Small intestine (tissue), 7 donors: ENCODE data around the gene UACA. TPM values are rescaled to one million over a fixed set of nuclear protein-coding genes. Genes with fewer than 3 reads are reported as not detected.
A peak's percentile ranks its signal among the peaks of the same experiment; 100 is the strongest.
"Not testable (repeated sequence)": the region's sequence is repeated elsewhere in the genome, so short reads cannot be mapped to it uniquely, and the experiment has no call there.

Source experiments
- DNase-seq, 2 donors: peaks; one replicate each; pipeline versions ENCODE4 v3.0.0 to v3.0.0-alpha.2; 2013
- FAIRE-seq: peaks from 2 replicates; lab custom pipeline; 2012; peaks lifted over from hg19 to GRCh38; lab: Jason Lieb, UNC
- H3K27ac ChIP-seq, 3 donors: one replicate each; pipeline ENCODE4 v1.5.1; 2013; ENCODE audit warnings: low read length in 2 of 3, mild to moderate bottlenecking in 2 of 3, control low read depth in 1 of 3, inconsistent platforms in 1 of 3, low read depth in 1 of 3, moderate library complexity in 1 of 3
- H3K27me3 ChIP-seq, 3 donors: one replicate each; pipeline ENCODE4 v1.6.1; 2013; ENCODE audit warnings: low read length in 3 of 3, inconsistent platforms in 1 of 3; ENCODE audit not compliant: control insufficient read depth in 3 of 3, insufficient read depth in 3 of 3
- H3K36me3 ChIP-seq, 3 donors: one replicate each; pipeline ENCODE4 v1.6.1; 2013; ENCODE audit warnings: low read length in 3 of 3, inconsistent platforms in 1 of 3, low read depth in 1 of 3, mild to moderate bottlenecking in 1 of 3, moderate library complexity in 1 of 3; ENCODE audit not compliant: control insufficient read depth in 3 of 3, insufficient read depth in 2 of 3
- H3K4me1 ChIP-seq, 3 donors: one replicate each; pipeline ENCODE4 v1.6.1; 2013; ENCODE audit warnings: low read length in 2 of 3, inconsistent platforms in 1 of 3, low read depth in 1 of 3, mild to moderate bottlenecking in 1 of 3, moderate library complexity in 1 of 3; ENCODE audit not compliant: control insufficient read depth in 3 of 3, insufficient read depth in 2 of 3
- H3K4me3 ChIP-seq, 3 donors: one replicate each; pipeline ENCODE4 v1.5.1; 2013; ENCODE audit warnings: low read length in 3 of 3, control low read depth in 1 of 3, inconsistent platforms in 1 of 3, low read depth in 1 of 3, mild to moderate bottlenecking in 1 of 3, moderate library complexity in 1 of 3
- H3K9me3 ChIP-seq, 2 donors: one replicate each; pipeline ENCODE4 v1.6.1; 2013; ENCODE audit warnings: low read depth in 1 of 2, low read length in 1 of 2; ENCODE audit not compliant: control insufficient read depth in 2 of 2, insufficient read depth in 1 of 2
- WGBS, 3 donors: extraction: QIAGEN DNeasy Blood & Tissue Kit; methylation state at CpG; one replicate each; pipeline ENCODE4 v1.1.7; 2013; 5-methylcytosine and 5-hydroxymethylcytosine counted together
- polyA plus RNA-seq, 4 donors: library from polyadenylated mRNA; stranded (reverse) in 3 of 4; unstranded in 1 of 4; fragments of 200-250 nt in 3 of 4; fragments of 120-200 nt in 1 of 4; gene quantifications; one replicate each; pipeline versions ENCODE4 v1.2.1 to v1.2.3, GENCODE V29; 2013
- donor health status: healthy with polysubstance abuse.
- donor health status: control.
- donor health status: control.
- donor health status: Bipolar disorder and iron deficiency.
- donor health status: healthy.

The UACA gene
- polyA plus RNA-seq, 4 donors, result 20.2 to 61.4 (median 50.6) TPM

DNA sequence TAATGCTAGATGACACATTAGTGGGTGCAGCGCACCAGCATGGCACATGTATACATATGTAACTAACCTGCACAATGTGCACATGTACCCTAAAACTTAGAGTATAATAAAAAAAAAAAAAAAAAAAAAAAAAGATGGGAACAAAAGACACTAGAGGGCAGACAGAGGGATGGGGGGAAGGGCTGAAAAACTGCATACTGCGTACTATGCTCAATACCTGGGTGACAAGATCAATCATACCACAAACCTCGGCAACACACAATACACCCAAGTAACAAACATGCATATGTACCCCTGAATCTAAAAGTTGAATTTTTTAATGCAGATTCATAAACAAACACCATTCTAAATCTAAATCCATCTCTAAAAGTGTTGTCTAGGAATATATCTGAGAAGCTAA, 28.3 kb downstream of the UACA start:
- not testable (repeated sequence) for H3K27me3 ChIP-seq
- WGBS, 3 donors, result 85 to 93% (median 92%) methylated on average over 2 of the region's 3 CpGs

DNA sequence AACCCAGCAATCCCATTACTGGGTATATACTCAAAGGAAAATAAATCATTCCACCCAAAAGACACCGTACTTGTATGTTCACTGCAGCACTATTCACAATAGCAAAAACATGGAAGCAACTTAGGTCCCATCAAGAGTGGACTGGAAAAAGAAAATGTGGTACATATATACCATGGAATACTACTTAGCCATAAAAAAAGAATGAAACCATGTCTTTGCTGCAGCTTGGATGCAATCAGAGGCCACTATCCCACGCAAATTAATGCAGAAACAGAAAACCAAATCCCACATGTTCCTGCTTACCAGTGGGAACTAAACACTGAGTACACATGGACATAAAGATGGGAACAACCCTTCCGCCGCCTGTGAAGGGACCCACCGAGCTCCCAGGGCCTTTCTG, 34.2 kb downstream of the UACA start:
- DNase-seq, result no peak
- FAIRE-seq, result no peak
- no peaks in the 10 kb centered on the region for H3K27me3 ChIP-seq
- no peak overlapping the region for H3K27ac ChIP-seq
- no peaks in the 10 kb centered on the region for H3K36me3 ChIP-seq
- WGBS, 3 donors, result 92 to 98% (median 96%) methylated on average over 5 of the region's 5 CpGs
- no peaks in the 10 kb centered on the region for H3K4me1 ChIP-seq
- H3K9me3 ChIP-seq, result peaks cover 0 to 3% of the 10 kb centered on the region in 2 donors
- H3K4me3 ChIP-seq, result no peak overlapping the region

More for the DNA sequence above, 28.3 kb downstream of the UACA start:
- not testable (repeated sequence) for H3K36me3 ChIP-seq, H3K4me1 ChIP-seq, DNase-seq, H3K4me3 ChIP-seq, H3K27ac ChIP-seq, H3K9me3 ChIP-seq, FAIRE-seq

DNA sequence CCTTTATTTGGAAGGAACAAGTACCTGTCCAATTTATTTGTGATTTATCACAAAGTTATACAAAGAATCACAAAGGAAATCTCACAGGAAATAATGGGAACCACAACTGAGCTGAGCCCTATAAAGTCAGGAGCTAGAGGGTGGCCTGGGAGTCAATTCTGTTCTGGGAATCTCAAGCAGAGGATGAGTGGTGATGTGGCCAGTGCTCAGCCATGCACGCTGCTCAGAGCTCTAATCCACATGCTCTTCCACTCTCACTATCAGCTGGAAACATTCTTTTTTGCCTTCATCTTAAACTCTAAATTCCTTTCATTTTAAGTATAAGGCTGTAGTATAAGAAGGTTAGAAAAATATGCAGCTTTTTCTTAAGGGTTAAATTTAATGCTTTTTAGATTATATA, 36.6 kb downstream of the UACA start:
- H3K36me3 ChIP-seq, result no peaks in the 10 kb centered on the region
- no peak for DNase-seq
- no peak overlapping the region for H3K4me3 ChIP-seq
- WGBS, 3 donors, result 58 to 88% (median 66%) methylated on average over 1 of the region's 1 CpG
- H3K27me3 ChIP-seq, result no peaks in the 10 kb centered on the region
- no peak overlapping the region for H3K27ac ChIP-seq
- peaks cover 0 to 7% (median 4%) of the 10 kb centered on the region in 3 donors for H3K4me1 ChIP-seq
- H3K9me3 ChIP-seq, result peaks cover 0 to 3% of the 10 kb centered on the region in 2 donors
- FAIRE-seq, result no peak

GRCh38 chr15:70723927-70724326, 39.4 kb downstream of the UACA start:
- no peak for FAIRE-seq

GRCh38 chr15:70723122-70723422, 40.3 kb downstream of the UACA start:
- peaks cover 0 to 18% (median 4%) of the 10 kb centered on the region in 3 donors for H3K4me1 ChIP-seq
- WGBS, 3 donors, result 38 to 69% (median 46%) methylated on average over 5 of the region's 5 CpGs

More at GRCh38 chr15:70723927-70724326, 39.4 kb downstream of the UACA start:
- Histone ChIP-seq H3K36me3 (no peaks in the 10 kb centered on the region), H3K9me3 (no peaks in the 10 kb centered on the region), H3K4me3 (no peak overlapping the region), H3K27me3 (no peaks in the 10 kb centered on the region), H3K27ac (no peak overlapping the region), H3K4me1 (peaks cover 0 to 18% (median 4%) of the 10 kb centered on the region in 3 donors)
- WGBS, 3 donors, result 70 to 85% (median 83%) methylated on average over 2 of the region's 2 CpGs
- DNase-seq, result no peak

GRCh38 chr15:70722266-70723121, 40.9 kb downstream of the UACA start:
- DNase-seq (peak; percentile 60 to 68), FAIRE-seq (peak; percentile 64)
- 70 to 77% (median 74%) methylated on average over 3 of the region's 3 CpGs for WGBS, 3 donors
- Histone ChIP-seq H3K27me3 (no peaks in the 10 kb centered on the region), H3K36me3 (no peaks in the 10 kb centered on the region), H3K27ac (no peak overlapping the region), H3K9me3 (no peaks in the 10 kb centered on the region), H3K4me3 (no peak overlapping the region), H3K4me1 (peaks cover 0 to 21% (median 4%) of the 10 kb centered on the region in 3 donors)

More at GRCh38 chr15:70723122-70723422, 40.3 kb downstream of the UACA start:
- no peaks in the 10 kb centered on the region for H3K36me3 ChIP-seq
- no peak for FAIRE-seq
- H3K4me3 ChIP-seq, result no peak overlapping the region
- DNase-seq, result peak; percentile 25 to 47
- H3K27ac ChIP-seq, result no peak overlapping the region
- H3K27me3 ChIP-seq, result no peaks in the 10 kb centered on the region
- no peaks in the 10 kb centered on the region for H3K9me3 ChIP-seq

DNA sequence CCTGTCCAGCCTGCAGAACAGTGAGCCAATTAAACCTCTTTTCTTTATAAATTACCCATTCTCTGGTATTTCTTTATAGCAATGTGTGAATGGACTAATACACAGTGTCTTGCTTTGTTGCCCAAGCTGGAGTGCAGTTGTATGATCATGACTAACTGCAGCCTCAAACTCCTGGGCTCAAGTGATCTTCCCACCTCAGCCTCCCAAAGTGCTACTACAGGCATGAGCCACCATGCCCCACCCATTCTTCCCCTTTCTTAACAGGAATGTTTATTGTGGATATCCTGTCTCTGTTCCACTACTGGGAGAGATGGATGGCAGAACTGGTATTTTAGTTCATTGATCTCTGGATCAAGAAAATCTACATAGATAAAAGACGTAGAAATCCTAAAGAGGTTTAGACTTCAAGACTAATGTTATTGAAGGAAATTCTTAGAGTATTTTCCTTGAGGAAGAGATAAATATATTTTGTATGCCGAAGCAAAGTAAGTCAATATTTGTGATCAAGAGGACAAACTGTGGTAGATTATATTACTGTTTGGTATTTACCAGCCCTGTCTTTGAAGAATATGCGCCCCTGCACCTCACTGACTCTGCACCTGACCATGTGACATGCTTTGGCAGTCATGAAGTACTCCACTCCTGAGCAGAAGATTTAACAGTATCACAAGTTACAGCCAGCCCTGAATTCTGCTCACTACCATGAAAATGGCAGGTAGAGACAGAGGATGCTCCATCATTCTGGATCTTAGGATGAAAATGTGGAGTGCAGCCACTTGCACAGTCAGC, 42.9 kb downstream of the UACA start:
- peaks cover 0 to 31% (median 4%) of the 10 kb centered on the region in 3 donors for H3K4me1 ChIP-seq
- no peaks in the 10 kb centered on the region for H3K36me3 ChIP-seq
- 64 to 76% (median 67%) methylated on average over 3 of the region's 3 CpGs for WGBS, 3 donors
- no peak overlapping the region for H3K4me3 ChIP-seq
- DNase-seq (peak in 1 of 2 donors; percentile 40), FAIRE-seq (no peak)
- H3K9me3 ChIP-seq, result no peaks in the 10 kb centered on the region
- no peak overlapping the region for H3K27ac ChIP-seq
- H3K27me3 ChIP-seq, result no peaks in the 10 kb centered on the region

DNA sequence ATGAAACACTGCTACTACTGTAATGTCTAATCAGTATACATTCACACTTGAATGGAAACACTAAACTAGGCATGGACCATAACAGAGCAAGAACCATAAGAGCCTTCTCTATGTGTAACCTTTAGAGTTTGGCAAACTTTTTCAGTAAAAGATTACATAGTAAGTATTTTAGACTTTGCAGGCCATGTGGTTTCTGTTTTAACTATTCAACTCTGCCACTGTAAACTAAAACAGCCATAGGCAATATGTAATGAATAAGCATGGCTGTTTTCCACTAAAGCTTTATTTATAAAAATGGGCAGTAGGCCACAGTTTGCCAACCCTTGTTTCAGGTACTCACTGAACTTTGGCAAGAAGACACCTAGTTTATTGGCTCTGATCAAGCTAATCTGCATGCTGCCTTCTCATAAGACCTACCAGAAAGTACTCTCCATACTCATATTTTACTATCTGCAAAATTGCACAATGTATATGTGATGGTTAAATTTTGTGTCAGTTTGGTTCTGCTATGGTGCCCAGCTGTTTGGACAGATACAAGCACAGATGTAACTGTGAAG, 46.0 kb downstream of the UACA start:
- Histone ChIP-seq H3K27ac (no peak overlapping the region), H3K36me3 (no peaks in the 10 kb centered on the region), H3K9me3 (no peaks in the 10 kb centered on the region), H3K27me3 (no peaks in the 10 kb centered on the region), H3K4me3 (no peak overlapping the region), H3K4me1 (peaks cover 0 to 40% (median 2%) of the 10 kb centered on the region in 3 donors)
- peak; percentile 24 to 53 for DNase-seq
- FAIRE-seq, result no peak
